AG04449 (cell line): ENCODE results near the gene KIF4B.
"Not testable (repeated sequence)": the region's sequence is repeated elsewhere in the genome, so short reads cannot be mapped to it uniquely, and the experiment has no call there.

Source experiments
- CTCF ChIA-PET: fragments of 350-600 bp; formaldehyde crosslinking; extraction: SDS; loops from one replicate; lab custom pipeline; 2021; ENCODE audit warnings: antibody characterized with exemption; lab: Yijun Ruan, JAX
- POLR2A ChIA-PET: fragments of 400-600, 350-600 bp; formaldehyde crosslinking; extraction: SDS; loops from one replicate; lab custom pipeline; 2020; ENCODE audit warnings: antibody characterized with exemption, inconsistent platforms; lab: Yijun Ruan, JAX
- DNase-seq: peaks from one replicate; pipeline ENCODE4 v3.0.0-alpha.2; 2010; ENCODE audit warnings: low read depth, low spot score
- H3K4me3 ChIP-seq: 2 replicates; pipeline ENCODE4 v1.5.1; 2011; ENCODE audit warnings: low read depth, mild to moderate bottlenecking, control low read depth, low read length
- TF ChIP-seq, protein P1 (sequence below): IDR thresholded peaks from one replicate; pipeline ENCODE4 v1.5.1; 2011; ENCODE audit warnings: mild to moderate bottlenecking, moderate library complexity, low read length, control low read depth, inconsistent platforms; ENCODE audit not compliant: insufficient read depth; ENCODE audit errors: missing control alignments

Gene KIF4B

DNA sequence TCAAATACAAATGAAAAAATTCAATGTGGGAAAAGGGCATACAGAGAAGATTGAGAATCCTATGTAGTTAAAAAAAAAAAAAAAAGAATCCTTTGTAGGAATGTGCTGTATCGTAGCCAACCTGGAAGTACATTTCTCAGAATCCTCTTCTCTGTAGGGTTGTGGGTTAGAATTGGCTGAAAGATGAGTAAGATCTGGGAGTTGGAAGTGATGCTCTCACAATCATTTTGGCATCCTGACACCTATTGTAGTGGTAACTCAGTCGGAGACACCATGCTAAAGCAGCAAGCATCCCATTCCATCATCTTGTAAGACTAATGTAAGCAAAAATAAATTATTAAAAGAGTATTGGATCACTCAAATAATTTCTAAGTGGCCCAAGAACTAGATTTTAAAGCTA lies 42.1 kb upstream of the KIF4B start:
- ChIA-PET CTCF (interaction anchor here (0.9 to 9.8 kb wide), 17 partner anchors 11 to 1853 kb away, joined by 3 to 123 read pairs (median 6); no protein-coding TSS in a partner anchor), POLR2A (no interaction called here)
- H3K4me3 ChIP-seq, result no peak overlapping the region
- DNase-seq, result no peak
- TF ChIP-seq, protein P1, sequence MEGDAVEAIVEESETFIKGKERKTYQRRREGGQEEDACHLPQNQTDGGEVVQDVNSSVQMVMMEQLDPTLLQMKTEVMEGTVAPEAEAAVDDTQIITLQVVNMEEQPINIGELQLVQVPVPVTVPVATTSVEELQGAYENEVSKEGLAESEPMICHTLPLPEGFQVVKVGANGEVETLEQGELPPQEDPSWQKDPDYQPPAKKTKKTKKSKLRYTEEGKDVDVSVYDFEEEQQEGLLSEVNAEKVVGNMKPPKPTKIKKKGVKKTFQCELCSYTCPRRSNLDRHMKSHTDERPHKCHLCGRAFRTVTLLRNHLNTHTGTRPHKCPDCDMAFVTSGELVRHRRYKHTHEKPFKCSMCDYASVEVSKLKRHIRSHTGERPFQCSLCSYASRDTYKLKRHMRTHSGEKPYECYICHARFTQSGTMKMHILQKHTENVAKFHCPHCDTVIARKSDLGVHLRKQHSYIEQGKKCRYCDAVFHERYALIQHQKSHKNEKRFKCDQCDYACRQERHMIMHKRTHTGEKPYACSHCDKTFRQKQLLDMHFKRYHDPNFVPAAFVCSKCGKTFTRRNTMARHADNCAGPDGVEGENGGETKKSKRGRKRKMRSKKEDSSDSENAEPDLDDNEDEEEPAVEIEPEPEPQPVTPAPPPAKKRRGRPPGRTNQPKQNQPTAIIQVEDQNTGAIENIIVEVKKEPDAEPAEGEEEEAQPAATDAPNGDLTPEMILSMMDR, result no peak

DNA sequence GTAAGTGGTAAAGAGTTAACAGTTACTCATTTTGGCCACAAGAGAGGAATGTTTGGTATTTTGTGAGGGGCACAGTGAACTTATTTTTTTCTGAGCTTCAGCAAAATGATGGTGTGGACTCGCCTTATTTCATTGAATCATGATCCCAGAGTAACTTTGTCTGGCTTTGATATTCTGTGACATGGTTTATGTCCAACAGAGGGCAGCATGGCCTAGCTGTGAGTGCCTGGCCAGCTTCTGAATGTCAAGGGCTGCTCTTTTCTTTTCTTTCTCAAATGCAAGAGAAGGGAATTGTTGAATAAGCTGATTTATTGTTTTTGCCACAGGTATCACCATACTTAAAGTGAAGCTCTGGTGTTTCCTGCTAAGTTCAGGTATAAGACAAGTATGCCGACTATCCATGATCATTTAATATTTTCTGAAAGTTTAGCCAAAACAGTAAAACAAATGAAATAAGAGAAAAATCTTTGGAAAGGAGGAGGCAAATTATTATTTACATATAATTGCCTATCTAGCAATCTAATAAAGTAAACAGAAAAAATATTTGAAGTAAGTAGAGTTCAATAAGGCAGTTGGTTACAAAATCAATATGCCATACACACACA lies 41.0 kb upstream of the KIF4B start:
- no peak for DNase-seq
- H3K4me3 ChIP-seq, result no peak overlapping the region
- POLR2A ChIA-PET, result no interaction called here
- TF ChIP-seq, protein P1, result peak; percentile 56
- CTCF ChIA-PET, result interaction anchor here (0.8 to 9.8 kb wide), 34 partner anchors 8 to 1852 kb away, joined by 3 to 123 read pairs (median 4); no protein-coding TSS in a partner anchor

DNA sequence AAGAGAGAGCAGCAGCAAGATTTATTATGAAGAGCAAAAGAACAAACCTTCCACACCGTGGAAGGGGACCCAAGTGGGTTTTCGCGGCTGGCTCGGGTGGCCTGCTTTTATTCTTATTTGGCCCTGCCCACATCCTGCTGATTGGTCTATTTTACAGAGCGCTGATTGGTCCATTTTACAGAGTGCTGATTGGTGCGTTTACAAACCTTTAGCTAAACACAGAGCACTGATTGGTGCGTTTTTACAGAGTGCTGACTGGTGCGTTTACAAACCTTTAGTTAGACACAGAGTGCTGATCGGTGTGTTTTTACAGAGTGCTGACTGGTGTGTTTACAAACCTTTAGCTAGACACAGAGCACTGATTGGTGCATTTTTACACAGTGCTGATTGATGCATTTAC lies 37.5 kb upstream of the KIF4B start:
- H3K4me3 ChIP-seq, DNase-seq, POLR2A ChIA-PET: not testable (repeated sequence)
- CTCF ChIA-PET, result interaction anchor here (1.1 to 1.4 kb wide), 3 partner anchors 11 to 171 kb away, joined by 4 to 7 read pairs (median 6); no protein-coding TSS in a partner anchor

DNA sequence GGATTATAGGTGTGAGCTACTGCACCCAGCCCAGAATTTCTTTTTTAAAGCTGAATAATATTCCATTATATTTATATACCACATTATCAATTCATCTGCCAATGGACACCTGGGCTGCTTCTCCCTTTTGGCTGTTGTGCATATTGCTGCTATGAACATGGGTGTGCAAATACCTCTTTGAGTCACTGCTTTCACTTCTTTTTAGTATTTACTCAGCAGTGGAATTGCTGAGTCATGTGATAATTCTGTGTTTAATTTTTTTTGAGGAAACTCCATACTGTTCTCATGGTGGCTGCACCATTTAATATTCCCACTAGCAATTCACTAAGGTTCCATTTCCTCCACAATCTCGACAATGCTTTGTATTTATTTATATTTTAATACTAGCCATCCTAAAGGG lies 36.1 kb upstream of the KIF4B start:
- CTCF ChIA-PET, result interaction anchor here (1.3 kb wide), 1 partner anchor 162 kb away, joined by 6 read pairs; no protein-coding TSS in a partner anchor
- no peak for DNase-seq

DNA sequence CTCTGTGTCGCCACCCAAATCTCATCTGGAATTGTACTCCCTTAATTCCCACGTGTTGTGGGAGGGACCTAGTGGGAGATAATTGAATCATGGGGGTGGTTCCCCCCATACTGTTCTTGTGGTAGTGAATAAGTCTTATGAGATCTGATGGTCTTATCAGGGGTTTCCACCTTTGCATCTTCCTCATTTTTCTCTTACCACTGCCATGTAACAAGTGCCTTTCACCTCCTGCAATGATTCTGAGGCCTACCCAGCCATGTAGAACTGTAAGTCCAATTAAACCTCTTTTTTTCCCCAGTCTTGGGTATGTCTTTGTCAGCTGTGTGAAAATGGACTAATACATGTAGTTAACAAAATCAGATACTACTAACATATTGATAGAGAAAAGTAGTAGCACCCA lies 35.3 kb upstream of the KIF4B start:
- H3K4me3 ChIP-seq, CTCF ChIA-PET, DNase-seq, POLR2A ChIA-PET: not testable (repeated sequence)

More for the DNA sequence above, 36.1 kb upstream of the KIF4B start:
- TF ChIP-seq, protein P1, result no peak
- POLR2A ChIA-PET, result no interaction called here
- no peak overlapping the region for H3K4me3 ChIP-seq

DNA sequence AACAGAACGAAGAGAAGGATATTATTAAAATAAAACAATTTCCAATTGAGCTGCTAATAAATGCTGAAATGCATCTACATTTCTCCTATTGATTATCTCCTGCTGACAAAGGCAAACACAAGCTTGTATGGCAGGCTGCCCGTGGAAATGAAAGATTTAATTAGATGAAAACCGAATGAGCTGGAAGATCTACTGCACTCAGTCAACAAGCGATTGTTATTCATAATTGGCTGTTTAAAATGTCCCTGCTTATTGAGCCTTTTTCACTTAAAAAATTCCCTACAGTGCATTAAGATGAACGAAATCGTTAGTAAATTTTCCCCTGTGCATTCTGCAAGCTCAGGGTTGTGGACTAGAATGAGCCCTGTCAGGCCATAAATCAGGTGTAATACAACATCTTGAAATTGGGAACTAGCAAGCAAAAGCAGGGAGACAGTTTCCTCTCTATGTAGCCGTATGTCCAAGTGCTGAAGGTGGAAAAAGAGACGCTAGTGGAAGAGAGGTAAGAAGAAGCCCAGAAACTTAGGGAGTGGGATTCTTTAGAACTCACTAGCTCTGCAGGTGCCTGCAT lies 28.5 kb upstream of the KIF4B start:
- DNase-seq, result no peak
- ChIA-PET CTCF (interaction anchor here (1.9 to 3.9 kb wide), 2 partner anchors 12 to 155 kb away, joined by 4 to 31 read pairs; no protein-coding TSS in a partner anchor), POLR2A (no interaction called here)
- no peak overlapping the region for H3K4me3 ChIP-seq
- TF ChIP-seq, protein P1, result no peak

DNA sequence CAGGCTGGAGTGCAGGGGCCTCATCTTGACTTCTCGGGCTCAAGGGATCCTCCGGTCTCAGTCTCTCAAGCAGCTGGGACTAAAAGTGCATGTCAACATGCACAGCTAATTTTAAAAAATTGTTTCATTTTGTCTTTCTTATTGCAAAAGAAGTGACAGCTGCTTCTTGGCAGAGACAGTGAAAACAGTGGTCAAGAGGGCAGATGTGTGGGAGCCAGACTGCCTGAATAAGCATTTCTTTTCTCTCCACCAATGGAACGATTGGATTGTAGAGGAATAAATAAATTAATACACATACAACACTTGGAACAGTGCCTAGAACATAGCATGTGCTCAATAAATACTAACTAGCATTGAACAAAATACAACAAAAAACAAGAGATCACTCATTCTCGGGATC lies 27.4 kb upstream of the KIF4B start:
- POLR2A ChIA-PET, result no interaction called here
- TF ChIP-seq, protein P1, result no peak

More for the DNA sequence above, 27.4 kb upstream of the KIF4B start:
- CTCF ChIA-PET, result interaction anchor here (1.5 to 3.9 kb wide), 2 partner anchors 13 to 154 kb away, joined by 4 to 31 read pairs; no protein-coding TSS in a partner anchor
- no peak overlapping the region for H3K4me3 ChIP-seq
- no peak for DNase-seq
